K562 (cell line): ENCODE measurements around the gene IP6K1. TPM values are rescaled to one million over a fixed set of nuclear protein-coding genes. Genes with fewer than 3 reads are reported as not detected.
A peak's percentile ranks its signal among the peaks of the same experiment; 100 is the strongest.

Experiments used
- ATAC-seq: fragments of 200-7000 bp; cut with Tn5 transposase; 3 replicates; pipeline ENCODE4 v1.9.1; 2020; ENCODE audit warnings: moderate library complexity
- BruUV-seq: library from RNA; stranded (reverse); fragments of 400-500 nt; replicated peaks from 2 replicates; lab custom pipeline; 2021; lab: Mats Ljungman, UMichigan
- CTCF ChIA-PET: fragments of 300-600 bp; formaldehyde crosslinking; extraction: SDS; loops from one replicate; lab custom pipeline; 2021; ENCODE audit warnings: low intra/inter-chr PET ratio; lab: Yijun Ruan, JAX
- POLR2A ChIA-PET: fragments of 300-600, 350-650 bp; sonication (Branson Sonifier 250); formaldehyde crosslinking; extraction: SDS; loops from one replicate; lab custom pipeline; 2021; ENCODE audit warnings: antibody characterized with exemption, inconsistent platforms; lab: Yijun Ruan, JAX
- DNase-seq, 4 experiments: peaks; one replicate each; pipeline versions ENCODE4 v3.0.0 to v3.0.0-alpha.2; 2011 to 2018; ENCODE audit warnings: low spot score in 3 of 4, mixed read lengths in 3 of 4; ENCODE audit errors: extremely low read depth in 1 of 4
- FAIRE-seq: peaks from 2 replicates; lab custom pipeline; 2011; peaks lifted over from hg19 to GRCh38; lab: Jason Lieb, UNC
- H2AFZ ChIP-seq: 2 replicates; pipeline ENCODE4 v1.6.0; 2011; ENCODE audit warnings: low read depth, low read length, control low read depth, inconsistent platforms
- H3K27ac ChIP-seq: fragments of 200-600 bp; 3 replicates; pipeline ENCODE4 v1.8.0; 2011; ENCODE audit warnings: low read depth, mild to moderate bottlenecking, control low read depth, inconsistent platforms, low read length, moderate library complexity, mixed read lengths; ENCODE audit errors: extremely low read depth
- H3K27me3 ChIP-seq, 2 experiments: fragments of 300-600 bp in 1 of 2; 2 replicates in 1 of 2; 3 replicates in 1 of 2; pipeline versions ENCODE4 v1.6.0 to v1.8.0; 2011; ENCODE audit warnings: inconsistent platforms in 2 of 2, low read length in 2 of 2, mild to moderate bottlenecking in 1 of 2, mixed read lengths in 1 of 2, moderate library complexity in 1 of 2; ENCODE audit not compliant: control insufficient read depth in 2 of 2, insufficient read depth in 2 of 2
- H3K36me3 ChIP-seq: fragments of 300-600 bp; 3 replicates; pipeline ENCODE4 v1.8.0; 2011; ENCODE audit warnings: mild to moderate bottlenecking, low read length, inconsistent platforms; ENCODE audit not compliant: control insufficient read depth, insufficient read depth
- H3K4me1 ChIP-seq, 2 experiments: fragments of 200-600 bp in 1 of 2; replicated peaks in 1 of 2; 2 replicates in 1 of 2; 3 replicates in 1 of 2; pipeline versions ENCODE4 v1.5.1 to v1.8.0; 2011; ENCODE audit warnings: inconsistent platforms in 2 of 2, low read length in 2 of 2, mild to moderate bottlenecking in 1 of 2, mixed read lengths in 1 of 2, moderate library complexity in 1 of 2; ENCODE audit not compliant: control insufficient read depth in 2 of 2, insufficient read depth in 2 of 2
- H3K4me2 ChIP-seq: 2 replicates; pipeline ENCODE4 v1.6.1; 2011; ENCODE audit warnings: low read length, control low read depth, inconsistent platforms, mixed read lengths; ENCODE audit not compliant: insufficient read depth
- H3K4me3 ChIP-seq: fragments of 200-600 bp; sonication (generic), shearing (Covaris generic); 2 replicates; pipeline ENCODE4 v1.5.1; 2016; ENCODE audit warnings: control low read depth, inconsistent platforms
- H3K79me2 ChIP-seq: fragments of 200-600 bp; 3 replicates; pipeline ENCODE4 v1.8.0; 2011; ENCODE audit warnings: low read length, inconsistent platforms; ENCODE audit not compliant: control insufficient read depth, insufficient read depth
- H3K9ac ChIP-seq, 2 experiments: 2 replicates each; pipeline versions ENCODE4 v1.6.0 to v1.6.1; 2011; ENCODE audit warnings: low read depth in 2 of 2, low read length in 2 of 2, control low read depth in 1 of 2, inconsistent platforms in 1 of 2, mild to moderate bottlenecking in 1 of 2, mixed read lengths in 1 of 2; ENCODE audit not compliant: insufficient read depth in 1 of 2
- H3K9me1 ChIP-seq: one replicate; pipeline ENCODE4 v1.6.0; 2011; ENCODE audit warnings: inconsistent platforms, mild to moderate bottlenecking, low read length, moderate library complexity; ENCODE audit not compliant: control insufficient read depth, insufficient read depth
- H3K9me3 ChIP-seq: replicated peaks from 2 replicates; pipeline ENCODE4 v1.5.1; 2011; ENCODE audit warnings: low read depth, low read length, inconsistent platforms; ENCODE audit not compliant: control insufficient read depth, insufficient read depth
- H4K20me1 ChIP-seq: replicated peaks from 2 replicates; pipeline ENCODE4 v1.6.1; 2011; ENCODE audit warnings: low read length, inconsistent platforms, mixed read lengths; ENCODE audit not compliant: control insufficient read depth, insufficient read depth
- CHD1 ChIP-seq: fragments of 200-600 bp; sonication (generic); IDR thresholded peaks from one replicate; pipeline ENCODE4 v1.6.1; 2012; ENCODE audit warnings: mild to moderate bottlenecking, moderate library complexity, low read length, inconsistent platforms
- HES1 ChIP-seq: fragments of 450-650 bp; IDR thresholded peaks from 2 replicates; pipeline ENCODE4 v1.6.1; 2016; ENCODE audit warnings: low read depth, mild to moderate bottlenecking, moderate library complexity
- MCM3 ChIP-seq: fragments of 450-650 bp; IDR thresholded peaks from 2 replicates; pipeline ENCODE4 v1.6.1; 2016
- MEIS2 ChIP-seq: fragments of 450-650 bp; IDR thresholded peaks from 2 replicates; pipeline ENCODE4 v1.6.1; 2014; ENCODE audit warnings: mild to moderate bottlenecking; ENCODE audit not compliant: partially characterized antibody
- RBFOX2 ChIP-seq: fragments of 200-400 bp; formaldehyde crosslinking; IDR thresholded peaks from 2 replicates; pipeline ENCODE4 v1.6.1; 2017; ENCODE audit warnings: low read depth, mild to moderate bottlenecking, low read length, moderate library complexity
- SMARCA5 ChIP-seq: fragments of 450-650 bp; IDR thresholded peaks from 2 replicates; pipeline ENCODE4 v1.6.1; 2016
- WGBS: fragments of 100-300 bp; shearing (Covaris generic); methylation state at CpG from one replicate; pipeline ENCODE4 v1.1.6; 2016; ENCODE audit warnings: low coverage, mixed read lengths; ENCODE audit not compliant: insufficient coverage; ENCODE audit errors: missing lambda C conversion rate; 5-methylcytosine and 5-hydroxymethylcytosine counted together
- in situ Hi-C: fragments of 300-500 bp; cut with MboI; formaldehyde crosslinking; loops from 4 replicates; pipeline ENCODE4 v1.15.0; 2018; ENCODE audit warnings: inconsistent platforms, mixed read lengths
- intact Hi-C: fragments of 100-400 bp; cut with micrococcal nuclease; formaldehyde crosslinking; loops from 2 replicates; pipeline ENCODE4 v1.14.2; 2022
- polyA plus RNA-seq, 8 experiments: library from polyadenylated mRNA; depleted of rRNA in 4 of 8; stranded (reverse) in 5 of 8; unstranded in 3 of 8; fragments of >200 nt; fragmentation: Nextera tagmentation in 2 of 8; fragmentation: Illumina TruSeq in 1 of 8; extraction: Ambion mirVana in 2 of 8; extraction: Trizol in 1 of 8; gene quantifications; 2 replicates each; pipeline versions ENCODE4 v1.2.1 to v1.2.3, GENCODE V29; 2011 to 2014; ENCODE audit warnings: inconsistent platforms in 1 of 8, missing spikeins in 1 of 8
- total RNA-seq, 7 experiments: library from RNA; depleted of rRNA in 6 of 7; stranded (reverse); fragments of >200 nt in 6 of 7; fragmentation: Illumina TruSeq in 2 of 7; extraction: Trizol in 2 of 7; gene quantifications; 2 replicates each; pipeline versions ENCODE4 v1.2.1 to v1.2.3, GENCODE V29; 2011 to 2021; ENCODE audit warnings: low replicate concordance in 1 of 7
- TF ChIP-seq, protein P1 (sequence below): IDR thresholded peaks from 3 replicates; pipeline ENCODE4 v1.6.1; 2011; ENCODE audit warnings: borderline replicate concordance, mild to moderate bottlenecking, moderate library complexity; ENCODE audit not compliant: insufficient read length; ENCODE audit errors: extremely low read depth
- TF ChIP-seq, protein P2 (sequence below): fragments of 200-800 bp; sonication (Bioruptor generic); IDR thresholded peaks from 2 replicates; pipeline ENCODE4 v1.6.1; 2017; ENCODE audit warnings: missing genetic modification characterization, missing compliant biosample characterization

IP6K1 gene
- total and polyA plus RNA-seq, 9 of the 15 experiments (the other 6 are each of a cell fraction or from before 2014, with no cell fraction given): 0.46 to 29.2 (median 13.1) TPM

DNA sequence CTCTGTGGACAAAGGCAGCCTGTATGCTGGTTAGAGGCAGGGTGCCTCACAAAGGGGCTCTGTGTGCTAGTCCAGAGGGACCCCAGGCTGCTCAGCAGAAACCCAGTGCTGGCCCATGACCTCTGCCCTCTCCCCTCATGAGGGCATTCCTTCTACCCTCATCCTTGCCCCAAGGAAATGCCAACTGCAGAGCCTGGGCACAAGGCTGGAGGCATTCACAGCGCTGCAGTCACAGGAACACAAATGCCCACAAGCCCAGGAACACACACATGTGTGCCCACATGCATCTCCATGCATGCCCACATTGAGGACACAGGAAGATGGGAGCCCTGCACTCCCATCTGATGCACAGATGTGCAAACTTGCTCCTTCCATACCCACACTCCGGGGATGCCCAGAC, 20.5 kb upstream of the IP6K1 start:
- ChIA-PET POLR2A (interaction anchor here (1.0 kb wide), 1 partner anchor 154 kb away, joined by 3 read pairs; no protein-coding TSS in a partner anchor), CTCF (no interaction called here)
- Histone ChIP-seq H3K79me2 (peaks cover 23% of the 10 kb centered on the region), H4K20me1 (no peaks in the 10 kb centered on the region), H3K4me3 (no peak overlapping the region), H2AFZ (no peak overlapping the region), H3K9me3 (no peaks in the 10 kb centered on the region), H3K4me2 (peak overlapping the region; percentile 53), H3K4me1 (peaks cover 38 to 64% of the 10 kb centered on the region in 2 experiments), H3K9ac (peak overlapping the region; percentile 43 to 74; a peak in 3 of 4 replicates), H3K36me3 (peaks cover 9% of the 10 kb centered on the region; the same call in 2 of the 3 replicates), H3K9me1 (no peaks in the 10 kb centered on the region), H3K27me3 (no peaks in the 10 kb centered on the region), H3K27ac (peak overlapping the region; percentile 62)
- no peak for FAIRE-seq
- in situ Hi-C loops: no loop called here
- no peak for ATAC-seq
- intact Hi-C loops: no loop called here
- no peak for DNase-seq
- TF ChIP-seq RBFOX2 (0 out of 2 replicates have a peak, but pooled peaks have one; percentile 7), CHD1 (no peak)
- no TSS peak for BruUV-seq
- WGBS: 100% methylated on average over 1 of the region's 2 CpGs

- H3K4me3 ChIP-seq: no peak overlapping the region; the same call in 1 of the 2 replicates
- peaks cover 9% of the 10 kb centered on the region; the same call in 2 of the 3 replicates for H3K36me3 ChIP-seq
- WGBS: 8% methylated on average over 5 of the region's 11 CpGs
- ChIA-PET CTCF (no interaction called here), POLR2A (interaction anchor here (0.5 to 1.4 kb wide), 4 partner anchors 11 to 155 kb away, joined by 3 to 5 read pairs (median 4); partner anchors contain the start of gene IP6K1)
- H4K20me1 ChIP-seq: no peaks in the 10 kb centered on the region
- no TSS peak for BruUV-seq
- H3K79me2 ChIP-seq: peaks cover 23% of the 10 kb centered on the region
- H2AFZ ChIP-seq: 0 out of 2 replicates have a peak overlapping the region, but pooled peaks have one; percentile 50
- peaks cover 2% of the 10 kb centered on the region for H3K9me1 ChIP-seq
- H3K4me1 ChIP-seq: peaks cover 43 to 64% of the 10 kb centered on the region in 2 experiments
- H3K27me3 ChIP-seq: no peaks in the 10 kb centered on the region
- DNase-seq (peak; percentile 31 to 84 (median 50)), ATAC-seq (peak; percentile 51), FAIRE-seq (peak; percentile 65)
- in situ Hi-C loops: no loop called here
- peak overlapping the region; percentile 46 to 85 for H3K9ac ChIP-seq
- no peaks in the 10 kb centered on the region for H3K9me3 ChIP-seq
- H3K4me2 ChIP-seq: peak overlapping the region; percentile 53
- H3K27ac ChIP-seq: peak overlapping the region; percentile 75
- intact Hi-C loops: no loop called here
- TF ChIP-seq MCM3 (no peak), HES1 (no peak), SMARCA5 (no peak), MEIS2 (peak; percentile 39)
- TF ChIP-seq, protein P1, sequence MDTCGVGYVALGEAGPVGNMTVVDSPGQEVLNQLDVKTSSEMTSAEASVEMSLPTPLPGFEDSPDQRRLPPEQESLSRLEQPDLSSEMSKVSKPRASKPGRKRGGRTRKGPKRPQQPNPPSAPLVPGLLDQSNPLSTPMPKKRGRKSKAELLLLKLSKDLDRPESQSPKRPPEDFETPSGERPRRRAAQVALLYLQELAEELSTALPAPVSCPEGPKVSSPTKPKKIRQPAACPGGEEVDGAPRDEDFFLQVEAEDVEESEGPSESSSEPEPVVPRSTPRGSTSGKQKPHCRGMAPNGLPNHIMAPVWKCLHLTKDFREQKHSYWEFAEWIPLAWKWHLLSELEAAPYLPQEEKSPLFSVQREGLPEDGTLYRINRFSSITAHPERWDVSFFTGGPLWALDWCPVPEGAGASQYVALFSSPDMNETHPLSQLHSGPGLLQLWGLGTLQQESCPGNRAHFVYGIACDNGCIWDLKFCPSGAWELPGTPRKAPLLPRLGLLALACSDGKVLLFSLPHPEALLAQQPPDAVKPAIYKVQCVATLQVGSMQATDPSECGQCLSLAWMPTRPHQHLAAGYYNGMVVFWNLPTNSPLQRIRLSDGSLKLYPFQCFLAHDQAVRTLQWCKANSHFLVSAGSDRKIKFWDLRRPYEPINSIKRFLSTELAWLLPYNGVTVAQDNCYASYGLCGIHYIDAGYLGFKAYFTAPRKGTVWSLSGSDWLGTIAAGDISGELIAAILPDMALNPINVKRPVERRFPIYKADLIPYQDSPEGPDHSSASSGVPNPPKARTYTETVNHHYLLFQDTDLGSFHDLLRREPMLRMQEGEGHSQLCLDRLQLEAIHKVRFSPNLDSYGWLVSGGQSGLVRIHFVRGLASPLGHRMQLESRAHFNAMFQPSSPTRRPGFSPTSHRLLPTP: no peak
- TF ChIP-seq, protein P2, sequence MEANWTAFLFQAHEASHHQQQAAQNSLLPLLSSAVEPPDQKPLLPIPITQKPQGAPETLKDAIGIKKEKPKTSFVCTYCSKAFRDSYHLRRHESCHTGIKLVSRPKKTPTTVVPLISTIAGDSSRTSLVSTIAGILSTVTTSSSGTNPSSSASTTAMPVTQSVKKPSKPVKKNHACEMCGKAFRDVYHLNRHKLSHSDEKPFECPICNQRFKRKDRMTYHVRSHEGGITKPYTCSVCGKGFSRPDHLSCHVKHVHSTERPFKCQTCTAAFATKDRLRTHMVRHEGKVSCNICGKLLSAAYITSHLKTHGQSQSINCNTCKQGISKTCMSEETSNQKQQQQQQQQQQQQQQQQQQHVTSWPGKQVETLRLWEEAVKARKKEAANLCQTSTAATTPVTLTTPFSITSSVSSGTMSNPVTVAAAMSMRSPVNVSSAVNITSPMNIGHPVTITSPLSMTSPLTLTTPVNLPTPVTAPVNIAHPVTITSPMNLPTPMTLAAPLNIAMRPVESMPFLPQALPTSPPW (CRISPR knock-in tag): peak; percentile 70
Measured at GRCh38 chr3:49805897-49806701, 19.8 kb upstream of the IP6K1 start.
